Stomach smooth muscle (tissue), 2 donors: Measurements from ENCODE around the gene HDGFL2.

Experiments used
- H3K27ac ChIP-seq: one replicate; pipeline ENCODE4 v1.7.0; 2013; ENCODE audit warnings: mild to moderate bottlenecking, low read length, inconsistent platforms
- H3K27me3 ChIP-seq, 2 donors: one replicate each; pipeline ENCODE4 v1.7.0; 2013; ENCODE audit warnings: low read length in 2 of 2; ENCODE audit not compliant: insufficient read depth in 2 of 2, control insufficient read depth in 1 of 2
- H3K36me3 ChIP-seq, 2 donors: one replicate each; pipeline ENCODE4 v1.7.0; 2013; ENCODE audit warnings: low read length in 2 of 2; ENCODE audit not compliant: control insufficient read depth in 2 of 2, insufficient read depth in 2 of 2
- H3K4me1 ChIP-seq: one replicate; pipeline ENCODE4 v1.7.0; 2013; ENCODE audit warnings: low read length; ENCODE audit not compliant: control insufficient read depth, insufficient read depth
- H3K4me3 ChIP-seq, 2 donors: one replicate each; pipeline ENCODE4 v1.7.0; 2013; ENCODE audit warnings: low read length in 2 of 2
- H3K9ac ChIP-seq, 2 donors: one replicate each; pipeline ENCODE4 v1.7.0; 2013; ENCODE audit warnings: low read length in 2 of 2, mild to moderate bottlenecking in 1 of 2
- H3K9me3 ChIP-seq, 2 donors: one replicate each; pipeline ENCODE4 v1.7.0; 2013; ENCODE audit warnings: low read length in 2 of 2; ENCODE audit not compliant: control insufficient read depth in 2 of 2
- donor health status: healthy.
- donor health status: Pancreatic carcinoma.

HDGFL2 gene

DNA sequence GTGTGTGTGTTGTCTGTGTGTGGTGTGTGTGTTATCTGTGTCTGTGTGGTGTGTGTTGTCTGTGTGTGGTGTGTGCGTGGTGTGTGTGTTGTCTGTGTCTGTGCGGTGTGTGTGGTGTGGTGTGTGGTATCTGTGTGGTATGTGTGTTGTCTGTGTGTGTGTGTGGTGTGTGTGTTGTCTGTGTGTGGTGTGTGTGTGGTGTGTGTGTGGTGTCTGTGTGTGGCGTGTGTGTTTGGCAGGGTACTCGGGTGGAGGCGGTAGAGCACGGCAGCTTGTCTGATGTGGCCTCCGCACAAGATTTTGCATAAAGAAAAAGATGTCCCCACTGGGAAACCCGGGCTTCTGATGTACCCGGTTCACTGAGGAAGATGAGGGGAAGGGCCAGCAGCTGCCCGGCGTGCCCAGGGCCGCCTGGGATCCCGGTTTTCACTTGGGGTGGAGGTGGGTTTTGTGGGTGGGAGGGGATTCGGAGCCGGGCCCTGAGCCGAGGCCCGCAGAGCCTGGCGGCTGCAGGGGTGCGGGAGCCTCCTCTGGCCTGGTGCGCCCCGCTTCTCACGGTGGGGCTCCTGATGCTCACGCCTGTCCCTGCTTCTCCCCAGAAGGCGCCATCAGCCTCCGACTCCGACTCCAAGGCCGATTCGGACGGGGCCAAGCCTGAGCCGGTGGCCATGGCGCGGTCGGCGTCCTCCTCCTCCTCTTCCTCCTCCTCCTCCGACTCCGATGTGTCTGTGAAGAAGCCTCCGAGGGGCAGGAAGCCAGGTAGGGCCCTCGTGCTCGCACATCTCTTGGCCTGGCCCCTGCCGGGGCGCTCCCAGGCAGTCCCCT is 21.2 kb downstream of the HDGFL2 start:
- Histone ChIP-seq H3K9me3 (no peaks in the 10 kb centered on the region), H3K36me3 (peaks cover 28 to 38% of the 10 kb centered on the region in 2 donors), H3K27ac (no peak overlapping the region), H3K9ac (no peak overlapping the region), H3K4me1 (no peaks in the 10 kb centered on the region), H3K27me3 (no peaks in the 10 kb centered on the region), H3K4me3 (no peak overlapping the region)

DNA sequence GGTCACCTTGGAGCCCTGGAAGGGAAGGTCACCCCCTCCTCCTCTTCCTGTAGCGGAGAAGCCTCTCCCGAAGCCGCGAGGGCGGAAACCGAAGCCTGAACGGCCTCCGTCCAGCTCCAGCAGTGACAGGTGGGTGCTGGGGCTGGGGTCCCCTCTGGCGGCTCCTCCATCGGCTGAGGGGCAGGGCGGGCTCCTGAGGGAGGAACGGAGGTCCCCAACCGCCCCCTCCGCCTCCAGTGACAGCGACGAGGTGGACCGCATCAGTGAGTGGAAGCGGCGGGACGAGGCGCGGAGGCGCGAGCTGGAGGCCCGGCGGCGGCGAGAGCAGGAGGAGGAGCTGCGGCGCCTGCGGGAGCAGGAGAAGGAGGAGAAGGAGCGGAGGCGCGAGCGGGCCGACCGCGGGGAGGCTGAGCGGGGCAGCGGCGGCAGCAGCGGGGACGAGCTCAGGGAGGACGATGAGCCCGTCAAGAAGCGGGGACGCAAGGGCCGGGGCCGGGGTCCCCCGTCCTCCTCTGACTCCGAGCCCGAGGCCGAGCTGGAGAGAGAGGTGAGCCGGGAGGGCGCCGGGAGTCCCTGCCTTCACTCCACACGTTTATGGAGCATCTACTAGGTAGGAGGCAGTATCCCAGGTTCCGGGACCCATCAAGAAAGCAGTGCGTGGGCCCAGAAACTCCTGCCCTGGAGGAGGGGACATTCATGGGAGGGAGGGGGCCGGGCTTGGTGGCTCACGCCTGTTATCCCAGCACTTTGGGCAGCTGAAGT is 22.0 kb downstream of the HDGFL2 start:
- H3K27ac ChIP-seq: no peak overlapping the region
- H3K4me1 ChIP-seq: no peaks in the 10 kb centered on the region
- no peak overlapping the region for H3K4me3 ChIP-seq
- H3K9ac ChIP-seq: no peak overlapping the region
- no peaks in the 10 kb centered on the region for H3K9me3 ChIP-seq
- H3K27me3 ChIP-seq: no peaks in the 10 kb centered on the region
- H3K36me3 ChIP-seq: peaks cover 28 to 37% of the 10 kb centered on the region in 2 donors

DNA sequence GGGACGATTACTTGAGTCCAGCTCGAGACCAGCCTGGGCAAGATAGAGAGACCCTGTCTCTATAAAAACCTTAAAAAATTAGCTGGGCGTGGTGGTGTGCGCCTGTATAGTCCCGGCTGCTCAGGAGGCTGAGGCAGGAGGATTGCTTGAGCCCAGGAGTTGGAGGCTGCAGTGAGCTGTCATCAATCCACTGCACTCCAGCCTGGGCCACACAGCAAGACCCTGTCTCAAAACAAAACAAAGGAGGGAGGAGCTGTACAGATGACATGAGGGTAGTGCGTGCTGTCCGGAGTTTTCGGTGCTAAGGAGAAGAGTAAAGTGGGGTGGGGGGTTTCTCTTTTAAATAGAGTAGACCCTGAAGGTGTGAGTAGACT is 22.6 kb downstream of the HDGFL2 start:
- H3K27me3 ChIP-seq: no peaks in the 10 kb centered on the region
- no peak overlapping the region for H3K27ac ChIP-seq
- H3K36me3 ChIP-seq: peaks cover 26 to 36% of the 10 kb centered on the region in 2 donors
- H3K4me3 ChIP-seq: no peak overlapping the region
- H3K9ac ChIP-seq: no peak overlapping the region
- H3K9me3 ChIP-seq: no peaks in the 10 kb centered on the region
- H3K4me1 ChIP-seq: no peaks in the 10 kb centered on the region

DNA sequence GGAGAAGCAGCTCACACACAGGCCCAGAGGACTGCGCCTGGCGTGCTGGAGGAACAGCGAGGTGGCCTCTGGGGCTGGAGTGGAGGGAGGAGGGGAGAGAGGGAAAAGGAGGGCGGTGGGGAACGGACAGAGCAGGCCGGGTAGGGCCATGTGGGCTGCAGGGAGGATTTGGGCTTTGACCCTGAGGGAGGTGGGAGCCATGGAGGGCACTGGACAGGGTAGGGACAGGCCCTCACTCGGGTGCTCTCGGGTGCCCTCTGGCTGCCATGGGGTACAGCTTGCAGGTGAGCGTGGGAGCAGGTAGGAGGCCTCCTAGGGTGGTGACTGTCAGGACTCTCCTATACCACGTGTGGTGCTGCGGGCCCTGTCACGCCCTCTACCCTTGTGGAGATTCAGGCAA is 23.4 kb downstream of the HDGFL2 start:
- Histone ChIP-seq H3K9ac (no peak overlapping the region), H3K27me3 (no peaks in the 10 kb centered on the region), H3K27ac (no peak overlapping the region), H3K36me3 (peaks cover 19 to 30% of the 10 kb centered on the region in 2 donors), H3K9me3 (no peaks in the 10 kb centered on the region), H3K4me1 (no peaks in the 10 kb centered on the region), H3K4me3 (no peak overlapping the region)

DNA sequence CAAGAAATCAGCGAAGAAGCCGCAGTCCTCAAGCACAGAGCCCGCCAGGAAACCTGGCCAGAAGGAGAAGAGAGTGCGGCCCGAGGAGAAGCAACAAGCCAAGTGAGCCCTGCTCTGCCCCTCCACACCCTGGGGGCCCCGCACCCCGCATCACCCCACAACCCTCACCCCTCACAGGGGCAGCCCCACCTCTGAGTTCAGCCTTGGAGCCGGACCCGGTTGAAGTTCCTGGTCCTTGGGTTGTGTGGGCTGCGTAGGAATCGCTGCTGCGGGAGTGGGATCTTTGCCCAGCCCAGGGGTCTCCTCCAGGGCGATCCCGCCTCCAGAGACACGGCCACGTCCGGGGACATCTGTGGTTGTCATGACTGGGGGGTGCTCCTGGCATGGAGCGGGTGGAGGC is 24.2 kb downstream of the HDGFL2 start:
- H3K4me1 ChIP-seq: no peaks in the 10 kb centered on the region
- no peak overlapping the region for H3K4me3 ChIP-seq
- no peak overlapping the region for H3K9ac ChIP-seq
- no peaks in the 10 kb centered on the region for H3K27me3 ChIP-seq
- no peak overlapping the region for H3K27ac ChIP-seq
- H3K36me3 ChIP-seq: peaks cover 18 to 33% of the 10 kb centered on the region in 2 donors
- H3K9me3 ChIP-seq: no peaks in the 10 kb centered on the region

DNA sequence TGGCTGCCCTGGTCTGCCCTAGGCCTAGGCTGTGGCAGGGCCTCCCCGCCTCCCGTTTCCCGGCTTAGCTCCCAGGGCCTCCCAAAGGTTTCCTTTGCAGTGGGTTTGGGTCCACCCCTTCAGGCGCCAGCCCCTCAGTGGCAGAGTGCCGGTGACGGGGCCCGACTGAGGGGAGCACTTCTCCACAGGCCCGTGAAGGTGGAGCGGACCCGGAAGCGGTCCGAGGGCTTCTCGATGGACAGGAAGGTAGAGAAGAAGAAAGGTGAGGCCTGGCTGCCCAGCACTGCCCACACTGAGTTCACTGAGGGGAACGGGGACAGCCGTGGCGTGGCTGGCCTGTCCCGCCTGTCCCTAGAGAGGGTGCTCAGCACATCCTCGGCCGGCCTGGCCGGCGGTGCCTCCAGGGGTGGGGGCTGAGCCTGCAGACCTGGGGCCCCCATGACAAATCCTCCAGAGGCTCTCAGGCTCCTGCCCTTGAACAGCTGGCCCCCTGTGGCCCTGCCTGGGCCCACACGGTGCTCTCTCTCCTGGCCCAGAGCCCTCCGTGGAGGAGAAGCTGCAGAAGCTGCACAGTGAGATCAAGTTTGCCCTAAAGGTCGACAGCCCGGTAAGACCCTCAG is 25.8 kb downstream of the HDGFL2 start:
- peaks cover 11% of the 10 kb centered on the region for H3K4me1 ChIP-seq
- no peaks in the 10 kb centered on the region for H3K27me3 ChIP-seq
- no peaks in the 10 kb centered on the region for H3K9me3 ChIP-seq
- peaks cover 16 to 29% of the 10 kb centered on the region in 2 donors for H3K36me3 ChIP-seq
- H3K4me3 ChIP-seq: no peak overlapping the region
- H3K27ac ChIP-seq: no peak overlapping the region
- no peak overlapping the region for H3K9ac ChIP-seq

DNA sequence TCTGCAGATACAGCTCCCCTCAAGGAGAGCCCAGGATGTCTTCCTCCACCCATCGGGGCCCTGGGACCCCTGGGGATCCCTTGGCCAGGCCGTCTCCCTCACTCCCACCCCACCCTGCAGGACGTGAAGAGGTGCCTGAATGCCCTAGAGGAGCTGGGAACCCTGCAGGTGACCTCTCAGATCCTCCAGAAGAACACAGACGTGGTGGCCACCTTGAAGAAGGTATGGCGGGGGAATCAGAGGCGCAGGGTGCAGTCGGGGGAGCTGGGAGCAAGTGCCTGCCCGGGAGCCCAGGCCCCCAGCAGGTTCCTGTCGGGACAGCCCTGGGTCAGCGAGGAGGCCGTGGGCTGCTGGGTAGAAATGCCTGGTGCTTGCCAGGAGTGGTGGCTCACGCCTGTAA is 26.6 kb downstream of the HDGFL2 start:
- Histone ChIP-seq H3K27ac (no peak overlapping the region), H3K9me3 (no peaks in the 10 kb centered on the region), H3K36me3 (peaks cover 19 to 29% of the 10 kb centered on the region in 2 donors), H3K4me3 (no peak overlapping the region), H3K27me3 (no peaks in the 10 kb centered on the region), H3K4me1 (peaks cover 19% of the 10 kb centered on the region), H3K9ac (no peak overlapping the region)

DNA sequence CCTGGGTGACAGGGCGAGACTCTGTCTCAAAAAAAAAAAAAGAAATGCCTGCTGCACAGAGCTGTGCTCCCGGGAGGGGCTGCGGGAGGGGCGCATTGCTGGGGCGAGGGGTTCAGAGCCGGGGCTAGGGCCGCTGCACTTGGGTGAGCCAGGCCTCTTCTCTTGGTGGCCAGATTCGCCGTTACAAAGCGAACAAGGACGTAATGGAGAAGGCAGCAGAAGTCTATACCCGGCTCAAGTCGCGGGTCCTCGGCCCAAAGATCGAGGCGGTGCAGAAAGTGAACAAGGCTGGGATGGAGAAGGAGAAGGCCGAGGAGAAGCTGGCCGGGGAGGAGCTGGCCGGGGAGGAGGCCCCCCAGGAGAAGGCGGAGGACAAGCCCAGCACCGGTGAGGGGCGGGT is 27.2 kb downstream of the HDGFL2 start:
- H3K27me3 ChIP-seq: no peaks in the 10 kb centered on the region
- no peak overlapping the region for H3K4me3 ChIP-seq
- no peaks in the 10 kb centered on the region for H3K9me3 ChIP-seq
- peaks cover 19 to 29% of the 10 kb centered on the region in 2 donors for H3K36me3 ChIP-seq
- H3K4me1 ChIP-seq: peaks cover 23% of the 10 kb centered on the region
- no peak overlapping the region for H3K9ac ChIP-seq
- H3K27ac ChIP-seq: no peak overlapping the region

DNA sequence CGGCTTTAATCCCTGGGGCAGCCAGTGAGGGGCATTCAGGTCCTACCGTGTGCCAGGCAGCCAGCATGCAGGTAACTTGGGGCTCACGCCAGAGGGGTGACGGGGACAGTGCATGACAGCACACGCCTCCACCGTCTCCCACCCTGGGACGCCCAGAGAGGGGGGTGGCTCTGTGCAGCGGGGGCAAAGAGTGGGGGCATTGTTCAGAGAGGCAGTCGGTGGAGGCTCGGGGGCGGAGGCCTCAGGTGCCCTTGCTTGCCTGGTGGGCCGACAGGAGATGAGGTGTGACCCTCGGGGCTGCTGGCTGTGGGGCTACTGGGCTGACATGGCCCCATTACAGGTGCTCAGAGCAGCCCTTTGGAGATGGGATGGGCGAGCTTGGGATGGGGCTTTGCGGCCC is 27.8 kb downstream of the HDGFL2 start:
- Histone ChIP-seq H3K4me3 (no peak overlapping the region), H3K27me3 (no peaks in the 10 kb centered on the region), H3K36me3 (peaks cover 20 to 34% of the 10 kb centered on the region in 2 donors), H3K27ac (no peak overlapping the region), H3K9ac (no peak overlapping the region), H3K4me1 (peaks cover 29% of the 10 kb centered on the region), H3K9me3 (no peaks in the 10 kb centered on the region)

DNA sequence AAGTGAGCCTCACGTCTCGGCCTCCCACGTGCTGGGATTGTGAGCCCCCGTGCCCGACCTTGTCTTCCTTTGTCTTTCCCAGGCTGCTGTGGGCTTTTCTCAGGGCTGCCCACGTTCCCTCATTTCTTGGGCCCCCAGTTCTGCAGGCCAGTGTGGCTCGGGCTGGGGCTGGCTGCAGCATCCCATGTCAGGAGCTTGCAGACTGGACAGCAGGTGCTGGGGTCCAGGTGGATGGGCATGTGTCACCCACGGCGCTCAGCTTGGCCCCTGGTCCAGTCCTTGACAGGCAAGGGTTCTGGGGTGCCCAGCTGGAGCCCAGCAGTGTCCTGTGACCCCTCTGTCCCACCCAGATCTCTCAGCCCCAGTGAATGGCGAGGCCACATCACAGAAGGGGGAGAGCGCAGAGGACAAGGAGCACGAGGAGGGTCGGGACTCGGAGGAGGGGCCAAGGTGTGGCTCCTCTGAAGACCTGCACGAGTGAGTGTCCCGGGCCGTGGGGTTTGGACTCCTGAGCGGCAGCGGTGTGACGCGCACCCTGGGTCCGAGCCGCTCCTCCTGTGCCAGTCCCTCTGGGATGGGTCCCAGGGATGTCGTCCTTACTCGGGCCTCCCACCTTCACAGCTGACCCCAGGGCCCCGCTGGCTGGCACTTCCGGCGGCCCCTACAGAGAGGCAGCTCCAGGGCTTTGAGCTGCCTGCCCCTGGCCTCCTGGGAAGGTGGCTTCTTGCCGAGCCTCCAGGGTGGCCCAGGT is 28.9 kb downstream of the HDGFL2 start:
- no peaks in the 10 kb centered on the region for H3K27me3 ChIP-seq
- no peak overlapping the region for H3K9ac ChIP-seq
- no peaks in the 10 kb centered on the region for H3K9me3 ChIP-seq
- peaks cover 17 to 39% of the 10 kb centered on the region in 2 donors for H3K36me3 ChIP-seq
- peaks cover 33% of the 10 kb centered on the region for H3K4me1 ChIP-seq
- H3K27ac ChIP-seq: no peak overlapping the region
- no peak overlapping the region for H3K4me3 ChIP-seq
